Neural progenitor cell (in vitro differentiated cells): Measurements from ENCODE around the gene TOR4A.

Experiments
- EZH2 ChIP-seq: fragments of 200-600 bp; sonication (generic); IDR thresholded peaks from 2 replicates; pipeline ENCODE4 v1.6.1; 2017; ENCODE audit warnings: antibody characterized with exemption, mild to moderate bottlenecking, moderate library complexity
- EZH2phosphoT487 ChIP-seq: fragments of 200-600 bp; sonication (generic); IDR thresholded peaks from 2 replicates; pipeline ENCODE4 v1.6.1; 2017; ENCODE audit warnings: antibody characterized with exemption
- TF ChIP-seq, protein P1 (sequence below): fragments of 200-600 bp; sonication (generic); IDR thresholded peaks from 2 replicates; pipeline ENCODE4 v1.5.1; 2017; ENCODE audit warnings: antibody characterized with exemption, mild to moderate bottlenecking

DNA sequence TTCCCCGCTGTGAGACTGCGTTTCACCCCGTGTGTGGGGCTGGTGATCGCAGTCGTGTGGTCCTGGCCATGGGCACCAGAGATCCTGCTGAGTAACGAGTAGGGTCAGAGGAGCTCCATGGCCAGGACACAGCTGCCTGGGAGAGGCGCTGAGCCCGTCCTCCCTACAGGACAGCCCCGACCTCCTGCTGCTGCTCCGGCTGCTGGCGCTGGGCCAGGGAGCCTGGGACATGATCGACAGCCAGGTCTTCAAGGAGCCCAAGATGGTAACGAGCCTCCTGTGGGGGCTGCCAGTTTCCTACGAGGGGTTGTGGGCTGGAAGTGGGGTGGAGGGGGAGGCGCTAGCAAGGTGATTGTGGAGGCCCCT is 11.4 kb upstream of the TOR4A start:
- TF ChIP-seq, protein P1, sequence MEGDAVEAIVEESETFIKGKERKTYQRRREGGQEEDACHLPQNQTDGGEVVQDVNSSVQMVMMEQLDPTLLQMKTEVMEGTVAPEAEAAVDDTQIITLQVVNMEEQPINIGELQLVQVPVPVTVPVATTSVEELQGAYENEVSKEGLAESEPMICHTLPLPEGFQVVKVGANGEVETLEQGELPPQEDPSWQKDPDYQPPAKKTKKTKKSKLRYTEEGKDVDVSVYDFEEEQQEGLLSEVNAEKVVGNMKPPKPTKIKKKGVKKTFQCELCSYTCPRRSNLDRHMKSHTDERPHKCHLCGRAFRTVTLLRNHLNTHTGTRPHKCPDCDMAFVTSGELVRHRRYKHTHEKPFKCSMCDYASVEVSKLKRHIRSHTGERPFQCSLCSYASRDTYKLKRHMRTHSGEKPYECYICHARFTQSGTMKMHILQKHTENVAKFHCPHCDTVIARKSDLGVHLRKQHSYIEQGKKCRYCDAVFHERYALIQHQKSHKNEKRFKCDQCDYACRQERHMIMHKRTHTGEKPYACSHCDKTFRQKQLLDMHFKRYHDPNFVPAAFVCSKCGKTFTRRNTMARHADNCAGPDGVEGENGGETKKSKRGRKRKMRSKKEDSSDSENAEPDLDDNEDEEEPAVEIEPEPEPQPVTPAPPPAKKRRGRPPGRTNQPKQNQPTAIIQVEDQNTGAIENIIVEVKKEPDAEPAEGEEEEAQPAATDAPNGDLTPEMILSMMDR, result no peak
- TF ChIP-seq EZH2, result no peak
- no peak for TF ChIP-seq EZH2phosphoT487
